Measurements from ENCODE around the gene RUBCN. TPM values are rescaled to one million over a fixed set of nuclear protein-coding genes. Genes with fewer than 3 reads are reported as not detected.

RUBCN gene
- total and polyA plus RNA-seq, 9 of the 15 experiments (the other 6 are each of a cell fraction or from before 2014, with no cell fraction given), result 8.4 to 24.0 (median 11.9) TPM

DNA sequence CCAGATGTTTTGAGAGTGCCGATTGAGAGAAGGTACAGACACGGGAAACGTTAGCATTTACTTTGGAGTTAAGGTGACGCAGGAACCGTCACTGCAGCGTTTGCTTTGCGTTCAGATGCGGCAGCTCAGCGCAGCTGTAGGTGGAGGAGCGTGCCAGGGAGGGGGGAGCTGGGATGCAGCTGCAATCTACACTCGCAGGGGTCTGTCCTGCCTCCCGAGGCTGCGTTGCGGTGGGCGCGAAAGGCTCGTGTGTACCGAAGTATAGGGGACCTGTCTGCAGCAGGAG, 12.6 kb upstream of the RUBCN start (continued):
- TF ChIP-seq PHF21A (IDR thresholded peaks at IDR 0.05; ENCODE audit: borderline replicate concordance, low read depth) (peak; percentile 42; the same call in 1 of the 2 replicates), KDM4B (IDR thresholded peaks at IDR 0.05; ENCODE audit: borderline replicate concordance in 2 of 2, low read depth in 1 of 2) (0 out of 4 replicates have a peak, but pooled peaks of 1 of the 2 experiments have one; percentile 35), ZNF124 (CRISPR knock-in tag; IDR thresholded peaks at IDR 0.05) (no peak), CTBP1 (IDR thresholded peaks at IDR 0.05; ENCODE audit: borderline replicate concordance) (no peak), SP2 (IDR thresholded peaks at IDR 0.05; ENCODE audit: extremely low read depth, low read depth, low read length, poor library complexity, severe bottlenecking) (no peak), ZFP36 (IDR thresholded peaks at IDR 0.05; ENCODE audit: low read depth, low read length, partially characterized antibody) (no peak), ZNF165 (CRISPR knock-in tag; IDR thresholded peaks at IDR 0.05; ENCODE audit: borderline replicate concordance) (no peak), ZNF707 (CRISPR knock-in tag; conservative IDR thresholded peaks at IDR 0.05) (no peak), NFIX (CRISPR knock-in tag; IDR thresholded peaks at IDR 0.05; ENCODE audit: low read depth) (no peak)
- TF ChIP-seq, protein P1, sequence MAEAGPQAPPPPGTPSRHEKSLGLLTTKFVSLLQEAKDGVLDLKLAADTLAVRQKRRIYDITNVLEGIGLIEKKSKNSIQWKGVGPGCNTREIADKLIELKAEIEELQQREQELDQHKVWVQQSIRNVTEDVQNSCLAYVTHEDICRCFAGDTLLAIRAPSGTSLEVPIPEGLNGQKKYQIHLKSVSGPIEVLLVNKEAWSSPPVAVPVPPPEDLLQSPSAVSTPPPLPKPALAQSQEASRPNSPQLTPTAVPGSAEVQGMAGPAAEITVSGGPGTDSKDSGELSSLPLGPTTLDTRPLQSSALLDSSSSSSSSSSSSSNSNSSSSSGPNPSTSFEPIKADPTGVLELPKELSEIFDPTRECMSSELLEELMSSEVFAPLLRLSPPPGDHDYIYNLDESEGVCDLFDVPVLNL (CRISPR knock-in tag; IDR thresholded peaks at IDR 0.05; ENCODE audit: low read depth), result peak; percentile 75; the same call in 1 of the 2 replicates
- TF ChIP-seq, protein P2, sequence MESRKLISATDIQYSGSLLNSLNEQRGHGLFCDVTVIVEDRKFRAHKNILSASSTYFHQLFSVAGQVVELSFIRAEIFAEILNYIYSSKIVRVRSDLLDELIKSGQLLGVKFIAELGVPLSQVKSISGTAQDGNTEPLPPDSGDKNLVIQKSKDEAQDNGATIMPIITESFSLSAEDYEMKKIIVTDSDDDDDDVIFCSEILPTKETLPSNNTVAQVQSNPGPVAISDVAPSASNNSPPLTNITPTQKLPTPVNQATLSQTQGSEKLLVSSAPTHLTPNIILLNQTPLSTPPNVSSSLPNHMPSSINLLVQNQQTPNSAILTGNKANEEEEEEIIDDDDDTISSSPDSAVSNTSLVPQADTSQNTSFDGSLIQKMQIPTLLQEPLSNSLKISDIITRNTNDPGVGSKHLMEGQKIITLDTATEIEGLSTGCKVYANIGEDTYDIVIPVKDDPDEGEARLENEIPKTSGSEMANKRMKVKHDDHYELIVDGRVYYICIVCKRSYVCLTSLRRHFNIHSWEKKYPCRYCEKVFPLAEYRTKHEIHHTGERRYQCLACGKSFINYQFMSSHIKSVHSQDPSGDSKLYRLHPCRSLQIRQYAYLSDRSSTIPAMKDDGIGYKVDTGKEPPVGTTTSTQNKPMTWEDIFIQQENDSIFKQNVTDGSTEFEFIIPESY (CRISPR knock-in tag; IDR thresholded peaks at IDR 0.05), result no peak
- TF ChIP-seq, protein P3, sequence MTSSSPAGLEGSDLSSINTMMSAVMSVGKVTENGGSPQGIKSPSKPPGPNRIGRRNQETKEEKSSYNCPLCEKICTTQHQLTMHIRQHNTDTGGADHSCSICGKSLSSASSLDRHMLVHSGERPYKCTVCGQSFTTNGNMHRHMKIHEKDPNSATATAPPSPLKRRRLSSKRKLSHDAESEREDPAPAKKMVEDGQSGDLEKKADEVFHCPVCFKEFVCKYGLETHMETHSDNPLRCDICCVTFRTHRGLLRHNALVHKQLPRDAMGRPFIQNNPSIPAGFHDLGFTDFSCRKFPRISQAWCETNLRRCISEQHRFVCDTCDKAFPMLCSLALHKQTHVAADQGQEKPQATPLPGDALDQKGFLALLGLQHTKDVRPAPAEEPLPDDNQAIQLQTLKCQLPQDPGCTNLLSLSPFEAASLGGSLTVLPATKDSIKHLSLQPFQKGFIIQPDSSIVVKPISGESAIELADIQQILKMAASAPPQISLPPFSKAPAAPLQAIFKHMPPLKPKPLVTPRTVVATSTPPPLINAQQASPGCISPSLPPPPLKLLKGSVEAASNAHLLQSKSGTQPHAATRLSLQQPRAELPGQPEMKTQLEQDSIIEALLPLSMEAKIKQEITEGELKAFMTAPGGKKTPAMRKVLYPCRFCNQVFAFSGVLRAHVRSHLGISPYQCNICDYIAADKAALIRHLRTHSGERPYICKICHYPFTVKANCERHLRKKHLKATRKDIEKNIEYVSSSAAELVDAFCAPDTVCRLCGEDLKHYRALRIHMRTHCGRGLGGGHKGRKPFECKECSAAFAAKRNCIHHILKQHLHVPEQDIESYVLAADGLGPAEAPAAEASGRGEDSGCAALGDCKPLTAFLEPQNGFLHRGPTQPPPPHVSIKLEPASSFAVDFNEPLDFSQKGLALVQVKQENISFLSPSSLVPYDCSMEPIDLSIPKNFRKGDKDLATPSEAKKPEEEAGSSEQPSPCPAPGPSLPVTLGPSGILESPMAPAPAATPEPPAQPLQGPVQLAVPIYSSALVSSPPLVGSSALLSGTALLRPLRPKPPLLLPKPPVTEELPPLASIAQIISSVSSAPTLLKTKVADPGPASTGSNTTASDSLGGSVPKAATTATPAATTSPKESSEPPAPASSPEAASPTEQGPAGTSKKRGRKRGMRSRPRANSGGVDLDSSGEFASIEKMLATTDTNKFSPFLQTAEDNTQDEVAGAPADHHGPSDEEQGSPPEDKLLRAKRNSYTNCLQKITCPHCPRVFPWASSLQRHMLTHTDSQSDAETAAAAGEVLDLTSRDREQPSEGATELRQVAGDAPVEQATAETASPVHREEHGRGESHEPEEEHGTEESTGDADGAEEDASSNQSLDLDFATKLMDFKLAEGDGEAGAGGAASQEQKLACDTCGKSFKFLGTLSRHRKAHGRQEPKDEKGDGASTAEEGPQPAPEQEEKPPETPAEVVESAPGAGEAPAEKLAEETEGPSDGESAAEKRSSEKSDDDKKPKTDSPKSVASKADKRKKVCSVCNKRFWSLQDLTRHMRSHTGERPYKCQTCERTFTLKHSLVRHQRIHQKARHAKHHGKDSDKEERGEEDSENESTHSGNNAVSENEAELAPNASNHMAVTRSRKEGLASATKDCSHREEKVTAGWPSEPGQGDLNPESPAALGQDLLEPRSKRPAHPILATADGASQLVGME (CRISPR knock-in tag; IDR thresholded peaks at IDR 0.05), result peak; percentile 75; the same call in 1 of the 2 replicates
- TF ChIP-seq, protein P4, sequence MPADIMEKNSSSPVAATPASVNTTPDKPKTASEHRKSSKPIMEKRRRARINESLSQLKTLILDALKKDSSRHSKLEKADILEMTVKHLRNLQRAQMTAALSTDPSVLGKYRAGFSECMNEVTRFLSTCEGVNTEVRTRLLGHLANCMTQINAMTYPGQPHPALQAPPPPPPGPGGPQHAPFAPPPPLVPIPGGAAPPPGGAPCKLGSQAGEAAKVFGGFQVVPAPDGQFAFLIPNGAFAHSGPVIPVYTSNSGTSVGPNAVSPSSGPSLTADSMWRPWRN (IDR thresholded peaks at IDR 0.05; ENCODE audit: low read depth), result no peak
- TF ChIP-seq, protein P5, sequence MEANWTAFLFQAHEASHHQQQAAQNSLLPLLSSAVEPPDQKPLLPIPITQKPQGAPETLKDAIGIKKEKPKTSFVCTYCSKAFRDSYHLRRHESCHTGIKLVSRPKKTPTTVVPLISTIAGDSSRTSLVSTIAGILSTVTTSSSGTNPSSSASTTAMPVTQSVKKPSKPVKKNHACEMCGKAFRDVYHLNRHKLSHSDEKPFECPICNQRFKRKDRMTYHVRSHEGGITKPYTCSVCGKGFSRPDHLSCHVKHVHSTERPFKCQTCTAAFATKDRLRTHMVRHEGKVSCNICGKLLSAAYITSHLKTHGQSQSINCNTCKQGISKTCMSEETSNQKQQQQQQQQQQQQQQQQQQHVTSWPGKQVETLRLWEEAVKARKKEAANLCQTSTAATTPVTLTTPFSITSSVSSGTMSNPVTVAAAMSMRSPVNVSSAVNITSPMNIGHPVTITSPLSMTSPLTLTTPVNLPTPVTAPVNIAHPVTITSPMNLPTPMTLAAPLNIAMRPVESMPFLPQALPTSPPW (CRISPR knock-in tag; IDR thresholded peaks at IDR 0.05), result no peak
- TF ChIP-seq, protein P6, sequence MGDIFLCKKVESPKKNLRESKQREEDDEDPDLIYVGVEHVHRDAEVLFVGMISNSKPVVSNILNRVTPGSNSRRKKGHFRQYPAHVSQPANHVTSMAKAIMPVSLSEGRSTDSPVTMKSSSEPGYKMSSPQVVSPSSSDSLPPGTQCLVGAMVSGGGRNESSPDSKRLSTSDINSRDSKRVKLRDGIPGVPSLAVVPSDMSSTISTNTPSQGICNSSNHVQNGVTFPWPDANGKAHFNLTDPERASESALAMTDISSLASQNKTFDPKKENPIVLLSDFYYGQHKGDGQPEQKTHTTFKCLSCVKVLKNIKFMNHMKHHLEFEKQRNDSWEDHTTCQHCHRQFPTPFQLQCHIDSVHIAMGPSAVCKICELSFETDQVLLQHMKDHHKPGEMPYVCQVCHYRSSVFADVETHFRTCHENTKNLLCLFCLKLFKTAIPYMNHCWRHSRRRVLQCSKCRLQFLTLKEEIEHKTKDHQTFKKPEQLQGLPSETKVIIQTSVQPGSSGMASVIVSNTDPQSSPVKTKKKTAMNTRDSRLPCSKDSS (IDR thresholded peaks at IDR 0.05; ENCODE audit: low read depth, partially characterized antibody), result no peak
